CD4-positive, alpha-beta T cell treated with Interleukin-17A for 1 hour (primary cell): ENCODE data around the gene PSME2.
"Not testable (repeated sequence)": the region's sequence is repeated elsewhere in the genome, so short reads cannot be mapped to it uniquely, and the experiment has no call there.

Experiments used
- DNase-seq: peaks from one replicate; pipeline ENCODE4 v3.0.0-alpha.2; 2020

PSME2 gene

DNA sequence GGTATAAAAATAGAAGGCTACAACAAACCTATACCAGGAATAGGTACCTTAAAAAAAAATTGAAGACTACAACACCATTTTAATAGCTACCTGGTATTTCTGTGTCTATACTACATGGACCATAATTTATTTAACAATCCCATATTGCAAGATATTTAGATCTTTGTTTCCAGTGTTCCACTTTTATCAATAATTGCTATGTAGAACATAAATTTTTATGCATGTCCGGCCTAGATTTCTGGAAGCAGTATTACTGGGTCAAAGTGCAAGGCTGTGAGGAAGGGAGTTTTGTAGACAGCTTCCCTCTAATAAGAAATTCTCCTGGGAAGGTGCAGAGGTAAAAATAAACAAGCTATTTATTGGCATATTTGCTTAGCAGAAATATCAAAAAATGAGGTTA is 35.9 kb downstream of the PSME2 start:
- DNase-seq: no peak

DNA sequence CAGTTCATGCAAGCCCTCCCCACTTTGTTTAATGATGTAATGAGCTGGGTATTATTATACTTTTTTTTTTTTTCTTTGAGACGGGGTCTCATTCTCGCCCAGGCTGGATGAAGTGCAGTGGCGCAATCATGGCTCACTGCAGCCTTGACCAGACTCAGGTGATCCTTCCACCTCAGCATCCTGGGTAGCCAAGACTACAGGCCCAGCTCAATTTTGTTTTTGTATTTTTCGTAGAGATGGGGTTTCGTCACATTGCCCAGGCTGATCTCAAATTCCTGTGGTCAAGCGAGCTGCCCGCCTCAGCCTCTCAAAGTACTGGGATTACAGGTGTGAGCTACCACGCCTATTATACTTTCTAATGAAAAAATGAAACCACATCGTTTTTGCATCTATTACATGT is 36.4 kb downstream of the PSME2 start:
- no peak for DNase-seq

DNA sequence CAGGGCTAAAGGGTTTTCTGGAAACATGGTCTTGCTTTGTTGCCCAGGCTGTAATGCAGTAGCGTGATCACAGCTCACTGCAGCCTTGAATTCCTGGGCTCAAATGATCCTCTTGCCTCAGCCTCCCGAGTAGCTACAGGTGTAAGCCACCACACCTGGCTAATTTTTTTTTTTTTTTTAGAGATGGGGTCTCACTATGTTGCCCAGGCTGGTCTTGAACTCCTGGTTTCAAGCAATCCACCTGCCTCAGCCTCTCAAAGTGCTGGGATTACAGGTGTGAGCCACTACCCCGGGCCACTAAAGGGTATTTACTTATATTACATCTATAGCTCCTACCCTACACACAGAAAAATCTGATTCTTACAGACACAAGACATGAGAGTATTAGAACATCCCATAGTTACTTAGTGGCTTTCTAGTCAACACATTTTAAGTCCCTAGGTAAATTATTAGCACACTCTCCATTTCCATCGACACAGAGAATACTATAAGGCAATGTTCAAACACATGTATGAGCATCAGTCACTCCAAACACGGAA is 38.0 kb downstream of the PSME2 start:
- DNase-seq: no peak

- no peak for DNase-seq
These were observed 39.6 kb downstream of the PSME2 start for GRCh38 chr14:24106672-24107271.

- DNase-seq: not testable (repeated sequence)
These were observed 40.7 kb downstream of the PSME2 start for GRCh38 chr14:24105609-24106239.

DNA sequence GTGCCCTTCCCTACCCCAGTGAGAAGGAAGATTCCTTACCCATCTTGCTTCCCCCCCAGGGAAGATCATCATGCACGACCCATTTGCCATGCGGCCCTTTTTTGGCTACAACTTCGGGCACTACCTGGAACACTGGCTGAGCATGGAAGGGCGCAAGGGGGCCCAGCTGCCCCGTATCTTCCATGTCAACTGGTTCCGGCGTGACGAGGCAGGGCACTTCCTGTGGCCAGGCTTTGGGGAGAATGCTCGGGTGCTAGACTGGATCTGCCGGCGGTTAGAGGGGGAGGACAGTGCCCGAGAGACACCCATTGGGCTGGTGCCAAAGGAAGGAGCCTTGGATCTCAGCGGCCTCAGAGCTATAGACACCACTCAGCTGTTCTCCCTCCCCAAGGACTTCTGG is 43.0 kb downstream of the PSME2 start:
- no peak for DNase-seq

GRCh38 chr14:24102357-24103048 is 43.9 kb downstream of the PSME2 start:
- DNase-seq: no peak

DNA sequence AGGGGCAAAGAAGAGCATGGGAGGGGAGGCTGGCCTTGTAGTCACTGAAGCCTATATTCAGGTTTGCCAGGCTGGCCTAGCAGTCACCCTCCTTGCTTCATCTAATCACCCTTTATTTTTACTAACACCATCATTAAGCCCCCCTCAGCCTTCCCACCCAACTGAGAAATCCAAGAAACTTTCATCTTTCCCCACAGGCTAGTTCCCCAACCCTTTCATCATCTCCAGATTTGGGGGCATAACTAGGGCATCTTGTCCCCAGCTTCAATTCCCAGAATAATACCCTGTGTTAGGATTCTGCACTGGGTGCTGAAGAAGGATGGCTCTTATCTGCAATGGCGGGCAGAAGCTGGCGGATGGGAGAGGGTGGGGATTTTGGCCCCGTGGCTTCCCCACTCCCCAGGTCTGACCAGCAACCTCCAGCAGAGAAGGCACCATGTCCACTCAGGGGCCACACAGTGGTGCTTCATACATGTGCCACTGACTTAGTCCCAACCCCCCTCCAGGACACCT is 45.4 kb downstream of the PSME2 start:
- no peak for DNase-seq

GRCh38 chr14:24100197-24100981 is 46.0 kb downstream of the PSME2 start:
- no peak for DNase-seq

GRCh38 chr14:24098927-24099813 is 47.2 kb downstream of the PSME2 start:
- DNase-seq: no peak

GRCh38 chr14:24098229-24098926 is 48.0 kb downstream of the PSME2 start:
- DNase-seq: no peak

DNA sequence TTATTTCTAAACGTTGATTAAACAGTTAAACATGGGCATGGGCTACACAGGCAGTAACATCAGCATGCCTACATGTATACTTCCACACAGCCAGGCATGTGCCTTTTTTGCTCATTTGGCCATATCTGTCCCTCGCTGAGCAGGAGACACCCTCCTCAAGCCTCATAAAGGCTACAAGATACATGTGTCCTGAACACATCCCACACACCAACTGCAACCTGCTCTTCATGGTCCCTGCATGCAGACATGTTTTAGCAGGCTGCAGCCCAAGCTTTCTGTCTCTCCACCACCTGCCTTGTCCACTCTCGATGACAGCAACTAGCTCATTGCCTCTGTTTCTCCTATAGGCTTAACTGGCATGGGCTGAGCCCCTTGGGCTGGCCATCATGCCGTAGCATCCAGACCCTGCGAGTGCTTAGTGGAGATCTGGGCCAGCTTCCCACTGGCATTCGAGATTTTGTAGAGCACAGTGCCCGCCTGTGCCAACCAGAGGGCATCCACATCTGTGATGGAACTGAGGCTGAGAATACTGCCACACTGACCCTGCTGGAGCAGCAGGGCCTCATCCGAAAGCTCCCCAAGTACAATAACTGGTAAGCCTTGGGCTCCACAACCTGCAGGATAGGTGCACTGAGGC is 49.7 kb downstream of the PSME2 start:
- no peak for DNase-seq

- DNase-seq: peak; percentile 41
These were observed 50.9 kb downstream of the PSME2 start for GRCh38 chr14:24095271-24096068.

DNA sequence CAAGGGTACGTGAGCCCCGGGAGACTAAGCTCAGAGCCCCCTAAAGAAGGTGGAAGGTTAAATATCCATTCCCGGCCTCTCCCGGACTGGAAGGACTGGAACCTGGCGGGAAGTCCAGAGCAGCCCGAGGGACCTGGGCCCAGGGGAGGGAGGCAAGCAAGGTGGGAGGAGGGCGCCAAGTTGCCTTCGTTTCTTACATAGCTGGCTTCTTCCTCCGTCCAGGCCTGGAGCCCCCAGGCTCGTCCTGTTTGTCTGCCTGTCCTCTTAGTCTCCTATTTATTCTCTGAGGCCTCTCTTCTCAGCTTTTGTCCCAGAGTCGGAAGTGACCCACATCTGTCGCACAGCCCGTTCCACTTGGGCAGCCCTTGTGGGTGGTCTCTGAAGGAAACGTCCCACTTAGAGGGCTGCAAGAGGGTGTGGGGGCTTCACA is 51.6 kb downstream of the PSME2 start:
- DNase-seq: no peak

GRCh38 chr14:24093901-24094840 is 52.2 kb downstream of the PSME2 start, which contains the start of gene PCK2:
TSS of gene PCK2 (plus strand) at chr14:24094311. CDS start at chr14:24094406, 95 bp downstream.
- DNase-seq: peak; percentile 75
